Measurements from ENCODE around the gene FSTL4.

FSTL4 gene

DNA sequence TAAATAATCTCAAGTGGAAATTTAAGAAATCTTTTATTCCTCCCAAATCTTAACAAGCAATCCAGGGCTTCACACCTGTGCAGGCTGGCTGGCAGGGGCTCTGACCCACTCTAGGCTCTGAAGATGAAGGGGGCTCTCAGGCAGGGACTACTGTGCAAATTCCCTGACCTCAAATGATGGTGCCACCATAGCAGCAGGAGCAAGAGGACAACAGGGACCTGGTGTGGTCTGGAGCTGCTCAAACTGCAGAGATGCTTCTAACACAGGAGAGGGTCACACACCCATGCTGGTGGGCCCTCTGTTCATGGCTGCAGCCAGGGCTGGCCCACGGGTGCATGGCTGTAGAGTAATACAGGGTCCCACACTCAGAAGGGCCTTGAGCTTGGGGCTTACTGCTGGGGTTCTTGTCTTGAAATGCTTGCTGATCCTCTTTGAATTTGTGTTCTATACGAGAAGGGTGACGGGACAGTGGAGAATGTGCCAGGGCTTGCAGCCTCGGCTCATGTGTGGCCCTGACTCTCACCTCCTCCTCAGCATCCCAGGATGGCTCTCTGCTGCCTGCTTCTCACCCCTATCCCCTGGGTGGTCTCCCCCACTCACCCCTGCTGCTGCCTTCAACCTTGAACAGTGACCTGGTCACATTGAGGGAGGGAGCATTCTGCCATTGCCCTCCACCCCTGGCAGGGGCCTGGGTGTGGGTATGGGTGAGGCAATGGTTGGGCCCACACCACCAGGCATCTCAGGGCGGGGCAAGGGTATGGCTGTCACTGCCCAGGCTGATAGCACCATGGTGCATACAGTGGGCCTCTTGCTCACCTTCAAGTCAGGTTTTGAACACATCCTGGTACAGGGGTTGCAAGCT is 191.7 kb downstream of the FSTL4 start:
- DNase-seq (ENCODE audit: low spot score) (peak; percentile 52), ATAC-seq (ENCODE audit: low read depth) (no peak)
- no peaks in the 10 kb centered on the region for H3K36me3 ChIP-seq (ENCODE audit: low read depth)
- no peak overlapping the region for H3K4me3 ChIP-seq (ENCODE audit: severe bottlenecking)
- peaks cover 10% of the 10 kb centered on the region for H3K27me3 ChIP-seq (ENCODE audit: insufficient read depth, poor library complexity, severe bottlenecking)
- TF ChIP-seq, protein P1, sequence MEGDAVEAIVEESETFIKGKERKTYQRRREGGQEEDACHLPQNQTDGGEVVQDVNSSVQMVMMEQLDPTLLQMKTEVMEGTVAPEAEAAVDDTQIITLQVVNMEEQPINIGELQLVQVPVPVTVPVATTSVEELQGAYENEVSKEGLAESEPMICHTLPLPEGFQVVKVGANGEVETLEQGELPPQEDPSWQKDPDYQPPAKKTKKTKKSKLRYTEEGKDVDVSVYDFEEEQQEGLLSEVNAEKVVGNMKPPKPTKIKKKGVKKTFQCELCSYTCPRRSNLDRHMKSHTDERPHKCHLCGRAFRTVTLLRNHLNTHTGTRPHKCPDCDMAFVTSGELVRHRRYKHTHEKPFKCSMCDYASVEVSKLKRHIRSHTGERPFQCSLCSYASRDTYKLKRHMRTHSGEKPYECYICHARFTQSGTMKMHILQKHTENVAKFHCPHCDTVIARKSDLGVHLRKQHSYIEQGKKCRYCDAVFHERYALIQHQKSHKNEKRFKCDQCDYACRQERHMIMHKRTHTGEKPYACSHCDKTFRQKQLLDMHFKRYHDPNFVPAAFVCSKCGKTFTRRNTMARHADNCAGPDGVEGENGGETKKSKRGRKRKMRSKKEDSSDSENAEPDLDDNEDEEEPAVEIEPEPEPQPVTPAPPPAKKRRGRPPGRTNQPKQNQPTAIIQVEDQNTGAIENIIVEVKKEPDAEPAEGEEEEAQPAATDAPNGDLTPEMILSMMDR (IDR thresholded peaks at IDR 0.05; ENCODE audit: poor library complexity, severe bottlenecking), result no peak
- H3K4me1 ChIP-seq (ENCODE audit: insufficient read depth, poor library complexity, severe bottlenecking), result no peaks in the 10 kb centered on the region
- peaks cover 2% of the 10 kb centered on the region for H3K9me3 ChIP-seq (ENCODE audit: severe bottlenecking)
- no peak overlapping the region for H3K27ac ChIP-seq (ENCODE audit: poor library complexity, severe bottlenecking)

DNA sequence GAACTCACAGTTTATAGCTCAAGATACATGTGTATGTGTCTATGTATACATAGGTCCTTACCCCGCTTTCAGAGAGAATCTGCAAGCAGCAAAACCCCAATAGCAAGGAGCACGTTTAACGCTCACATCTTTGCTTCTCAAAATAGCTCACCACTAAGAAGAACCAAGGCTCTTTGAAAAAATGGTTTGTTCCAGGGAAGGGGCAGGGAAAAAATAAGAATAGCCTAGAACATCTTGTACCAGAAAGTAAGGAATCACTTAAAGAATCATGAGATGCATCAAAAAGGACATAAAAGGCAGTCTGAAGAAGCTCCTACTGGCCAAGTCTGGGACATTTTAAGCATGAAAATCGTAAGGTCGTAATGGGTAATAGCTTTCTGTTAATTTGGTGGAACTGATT is 196.4 kb downstream of the FSTL4 start:
- Histone ChIP-seq H3K4me3 (ENCODE audit: severe bottlenecking) (no peak overlapping the region), H3K27ac (ENCODE audit: poor library complexity, severe bottlenecking) (no peak overlapping the region), H3K9me3 (ENCODE audit: severe bottlenecking) (peaks cover 2% of the 10 kb centered on the region), H3K36me3 (ENCODE audit: low read depth) (no peaks in the 10 kb centered on the region), H3K4me1 (ENCODE audit: insufficient read depth, poor library complexity, severe bottlenecking) (no peaks in the 10 kb centered on the region), H3K27me3 (ENCODE audit: insufficient read depth, poor library complexity, severe bottlenecking) (peaks cover 46% of the 10 kb centered on the region)
- DNase-seq (ENCODE audit: low spot score) (no peak), ATAC-seq (ENCODE audit: low read depth) (no peak)
- TF ChIP-seq, protein P1 (IDR thresholded peaks at IDR 0.05; ENCODE audit: poor library complexity, severe bottlenecking), result no peak

DNA sequence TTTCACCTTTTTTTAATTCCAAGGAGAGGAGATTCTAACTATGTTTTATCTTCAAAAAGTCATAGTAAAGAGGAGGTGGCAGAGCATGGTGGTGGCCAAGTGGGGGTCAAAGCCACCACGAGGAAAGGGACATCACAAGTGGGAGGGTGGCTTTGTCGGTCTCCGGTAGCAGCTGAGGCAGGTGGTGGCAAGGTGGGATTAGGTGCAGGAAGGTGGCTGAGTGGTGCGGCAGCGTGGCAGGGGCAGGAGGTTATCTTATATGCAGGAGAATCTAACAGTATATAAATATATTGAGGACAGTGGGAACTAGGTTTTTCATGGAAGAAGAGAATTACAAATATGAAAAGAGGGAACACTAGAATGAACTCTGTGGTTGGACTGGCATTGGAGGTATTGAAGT is 196.8 kb downstream of the FSTL4 start:
- TF ChIP-seq, protein P1 (IDR thresholded peaks at IDR 0.05; ENCODE audit: poor library complexity, severe bottlenecking), result no peak
- DNase-seq (ENCODE audit: low spot score) (no peak), ATAC-seq (ENCODE audit: low read depth) (no peak)
- Histone ChIP-seq H3K27me3 (ENCODE audit: insufficient read depth, poor library complexity, severe bottlenecking) (peaks cover 46% of the 10 kb centered on the region), H3K36me3 (ENCODE audit: low read depth) (no peaks in the 10 kb centered on the region), H3K27ac (ENCODE audit: poor library complexity, severe bottlenecking) (no peak overlapping the region), H3K4me3 (ENCODE audit: severe bottlenecking) (no peak overlapping the region), H3K4me1 (ENCODE audit: insufficient read depth, poor library complexity, severe bottlenecking) (no peaks in the 10 kb centered on the region), H3K9me3 (ENCODE audit: severe bottlenecking) (peaks cover 2% of the 10 kb centered on the region)

DNA sequence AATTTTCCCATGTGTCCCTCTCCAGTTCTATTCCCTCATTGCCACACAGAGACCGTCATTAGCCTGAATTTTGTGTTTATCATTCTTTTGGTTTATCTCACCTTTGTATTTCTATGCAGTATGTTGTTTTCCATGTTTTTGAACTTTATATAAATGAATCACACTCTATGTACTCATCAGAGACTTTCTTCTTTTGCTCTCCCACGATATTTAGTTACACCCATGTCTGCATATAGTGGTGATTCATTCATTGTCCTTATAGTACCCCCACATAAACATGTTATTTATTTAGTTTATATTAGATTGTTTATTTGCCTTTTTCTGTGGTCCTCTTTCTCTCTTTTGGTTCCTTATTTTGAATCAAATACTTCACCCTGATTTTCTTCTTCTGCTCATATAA is 199.7 kb downstream of the FSTL4 start:
- peak; percentile 25; the same call in 1 of the 3 replicates for ATAC-seq (ENCODE audit: low read depth)
- no peak for DNase-seq (ENCODE audit: low spot score)
- peaks cover 46% of the 10 kb centered on the region for H3K27me3 ChIP-seq (ENCODE audit: insufficient read depth, poor library complexity, severe bottlenecking)
- TF ChIP-seq, protein P1 (IDR thresholded peaks at IDR 0.05; ENCODE audit: poor library complexity, severe bottlenecking), result no peak
- no peaks in the 10 kb centered on the region for H3K4me1 ChIP-seq (ENCODE audit: insufficient read depth, poor library complexity, severe bottlenecking)
- no peaks in the 10 kb centered on the region for H3K9me3 ChIP-seq (ENCODE audit: severe bottlenecking)
- no peak overlapping the region for H3K27ac ChIP-seq (ENCODE audit: poor library complexity, severe bottlenecking)
- no peak overlapping the region for H3K4me3 ChIP-seq (ENCODE audit: severe bottlenecking)
- no peaks in the 10 kb centered on the region for H3K36me3 ChIP-seq (ENCODE audit: low read depth)

DNA sequence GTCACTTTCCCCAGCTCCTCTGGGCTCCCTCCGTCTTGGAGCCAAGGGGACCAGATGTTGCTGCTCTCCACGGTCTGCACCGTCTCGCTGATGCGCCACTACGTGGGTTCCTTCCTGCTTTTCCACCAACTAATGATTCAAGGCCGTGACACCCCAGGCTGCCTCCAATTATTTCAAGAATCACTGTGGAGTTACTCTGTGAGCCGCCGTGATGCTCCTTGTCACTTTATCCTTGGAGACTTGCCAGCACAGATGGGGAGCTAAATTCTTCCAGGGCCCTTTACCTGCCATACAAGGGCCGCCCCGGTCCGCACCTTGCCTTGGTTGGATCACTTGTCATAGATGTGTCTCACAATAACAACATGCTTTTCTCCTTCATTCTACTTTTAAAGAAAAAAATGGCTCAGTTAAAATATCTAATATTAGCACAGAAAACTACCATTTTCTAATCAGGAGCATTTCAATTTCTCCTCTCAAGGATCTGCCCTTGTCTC is 202.0 kb downstream of the FSTL4 start:
- TF ChIP-seq, protein P1 (IDR thresholded peaks at IDR 0.05; ENCODE audit: poor library complexity, severe bottlenecking), result no peak
- Histone ChIP-seq H3K4me1 (ENCODE audit: insufficient read depth, poor library complexity, severe bottlenecking) (no peaks in the 10 kb centered on the region), H3K27ac (ENCODE audit: poor library complexity, severe bottlenecking) (no peak overlapping the region), H3K36me3 (ENCODE audit: low read depth) (no peaks in the 10 kb centered on the region), H3K4me3 (ENCODE audit: severe bottlenecking) (no peak overlapping the region), H3K27me3 (ENCODE audit: insufficient read depth, poor library complexity, severe bottlenecking) (peaks cover 33% of the 10 kb centered on the region), H3K9me3 (ENCODE audit: severe bottlenecking) (no peaks in the 10 kb centered on the region)
- DNase-seq (ENCODE audit: low spot score) (peak; percentile 42), ATAC-seq (ENCODE audit: low read depth) (no peak)

All from RWPE2 (cell line).